Astrocyte (in vitro differentiated cells and primary cell): ENCODE results near the gene SH2D4B. TPM values are rescaled to one million over a fixed set of nuclear protein-coding genes. Genes with fewer than 3 reads are reported as not detected.

ENCODE experiments used
- DNase-seq: peaks from one replicate; pipeline ENCODE4 v3.0.0-alpha.2; 2010; ENCODE audit warnings: low read depth
- FAIRE-seq: peaks from 2 replicates; lab custom pipeline; 2011; peaks lifted over from hg19 to GRCh38; lab: Jason Lieb, UNC
- H2AFZ ChIP-seq: 2 replicates; pipeline ENCODE4 v1.6.0; 2012; ENCODE audit warnings: low read depth, low read length, inconsistent platforms
- H3K27ac ChIP-seq: 2 replicates; pipeline ENCODE4 v1.5.1; 2011; ENCODE audit warnings: low read depth, low read length, inconsistent platforms
- H3K27me3 ChIP-seq: 2 replicates; pipeline ENCODE4 v1.6.0; 2011; ENCODE audit warnings: low read length, inconsistent platforms; ENCODE audit not compliant: insufficient read depth
- H3K36me3 ChIP-seq: 2 replicates; pipeline ENCODE4 v1.5.1; 2011; ENCODE audit warnings: low read length, inconsistent platforms; ENCODE audit not compliant: insufficient read depth
- H3K4me1 ChIP-seq: 2 replicates; pipeline ENCODE4 v1.5.1; 2011; ENCODE audit warnings: low read length, inconsistent platforms; ENCODE audit not compliant: insufficient read depth
- H3K4me2 ChIP-seq: 2 replicates; pipeline ENCODE4 v1.6.0; 2012; ENCODE audit warnings: low read length, inconsistent platforms
- H3K4me3 ChIP-seq: 2 replicates; pipeline ENCODE4 v1.5.1; 2011; ENCODE audit warnings: low read depth, mild to moderate bottlenecking, low read length, inconsistent platforms; ENCODE audit not compliant: insufficient read depth
- H3K79me2 ChIP-seq: 2 replicates; pipeline ENCODE4 v1.6.0; 2012; ENCODE audit warnings: mild to moderate bottlenecking, low read length, inconsistent platforms; ENCODE audit not compliant: insufficient read depth
- H3K9ac ChIP-seq: 2 replicates; pipeline ENCODE4 v1.6.0; 2012; ENCODE audit warnings: mild to moderate bottlenecking, low read length, inconsistent platforms
- H3K9me3 ChIP-seq: 2 replicates; pipeline ENCODE4 v1.5.1; 2012; ENCODE audit warnings: low read depth, mild to moderate bottlenecking, low read length, inconsistent platforms; ENCODE audit not compliant: insufficient read depth
- H4K20me1 ChIP-seq: 2 replicates; pipeline ENCODE4 v1.6.0; 2012; ENCODE audit warnings: low read length, inconsistent platforms; ENCODE audit not compliant: insufficient read depth
- H3K27ac Mint-ChIP-seq: one replicate; pipeline ENCODE4 v1.8.0; 2021; ENCODE audit warnings: mild to moderate bottlenecking, mixed read lengths; ENCODE audit not compliant: unreplicated experiment
- H3K27me3 Mint-ChIP-seq: one replicate; pipeline ENCODE4 v1.8.0; 2021; ENCODE audit warnings: low read depth, mixed read lengths; ENCODE audit not compliant: unreplicated experiment
- H3K36me3 Mint-ChIP-seq: one replicate; pipeline ENCODE4 v1.8.0; 2021; ENCODE audit warnings: low read depth, mixed read lengths; ENCODE audit not compliant: unreplicated experiment
- H3K4me1 Mint-ChIP-seq: one replicate; pipeline ENCODE4 v1.8.0; 2021; ENCODE audit warnings: low read depth, mixed read lengths; ENCODE audit not compliant: unreplicated experiment
- H3K4me3 Mint-ChIP-seq: one replicate; pipeline ENCODE4 v1.8.0; 2021; ENCODE audit warnings: mild to moderate bottlenecking, moderate library complexity, mixed read lengths; ENCODE audit not compliant: unreplicated experiment
- H3K9me3 Mint-ChIP-seq: one replicate; pipeline ENCODE4 v1.8.0; 2021; ENCODE audit warnings: mild to moderate bottlenecking, mixed read lengths; ENCODE audit not compliant: unreplicated experiment
- EZH2 ChIP-seq: IDR thresholded peaks from 2 replicates; pipeline ENCODE4 v1.6.1; 2012; ENCODE audit warnings: mild to moderate bottlenecking, low read length, inconsistent platforms; ENCODE audit not compliant: insufficient read depth
- total RNA-seq: library from RNA; stranded (reverse); gene quantifications from 2 replicates; pipeline ENCODE4 v1.2.1, GENCODE V29; 2021
- TF ChIP-seq, protein P1 (sequence below): IDR thresholded peaks from 2 replicates; pipeline ENCODE4 v1.5.1; 2011; ENCODE audit warnings: low read depth, mild to moderate bottlenecking, inconsistent platforms, low read length, moderate library complexity; ENCODE audit not compliant: insufficient read depth

Gene SH2D4B
- total RNA-seq, 1 donor from 2014 or later = 0.07 TPM

- no peaks in the 10 kb centered on the region for H3K4me1 Mint-ChIP-seq
- H3K27me3 Mint-ChIP-seq = peaks cover 18% of the 10 kb centered on the region
- DNase-seq = no peak
- H3K4me2 ChIP-seq = no peak overlapping the region
- no peak overlapping the region for H3K9ac ChIP-seq
- no peak overlapping the region for H3K27ac ChIP-seq
- FAIRE-seq = no peak
- H3K4me3 Mint-ChIP-seq = no peak overlapping the region
- H3K4me3 ChIP-seq = no peak overlapping the region
- TF ChIP-seq, protein P1, sequence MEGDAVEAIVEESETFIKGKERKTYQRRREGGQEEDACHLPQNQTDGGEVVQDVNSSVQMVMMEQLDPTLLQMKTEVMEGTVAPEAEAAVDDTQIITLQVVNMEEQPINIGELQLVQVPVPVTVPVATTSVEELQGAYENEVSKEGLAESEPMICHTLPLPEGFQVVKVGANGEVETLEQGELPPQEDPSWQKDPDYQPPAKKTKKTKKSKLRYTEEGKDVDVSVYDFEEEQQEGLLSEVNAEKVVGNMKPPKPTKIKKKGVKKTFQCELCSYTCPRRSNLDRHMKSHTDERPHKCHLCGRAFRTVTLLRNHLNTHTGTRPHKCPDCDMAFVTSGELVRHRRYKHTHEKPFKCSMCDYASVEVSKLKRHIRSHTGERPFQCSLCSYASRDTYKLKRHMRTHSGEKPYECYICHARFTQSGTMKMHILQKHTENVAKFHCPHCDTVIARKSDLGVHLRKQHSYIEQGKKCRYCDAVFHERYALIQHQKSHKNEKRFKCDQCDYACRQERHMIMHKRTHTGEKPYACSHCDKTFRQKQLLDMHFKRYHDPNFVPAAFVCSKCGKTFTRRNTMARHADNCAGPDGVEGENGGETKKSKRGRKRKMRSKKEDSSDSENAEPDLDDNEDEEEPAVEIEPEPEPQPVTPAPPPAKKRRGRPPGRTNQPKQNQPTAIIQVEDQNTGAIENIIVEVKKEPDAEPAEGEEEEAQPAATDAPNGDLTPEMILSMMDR = no peak
- TF ChIP-seq EZH2 = no peak
- H4K20me1 ChIP-seq = no peaks in the 10 kb centered on the region
- no peaks in the 10 kb centered on the region for H3K36me3 Mint-ChIP-seq
- H3K27me3 ChIP-seq = no peaks in the 10 kb centered on the region
- H3K79me2 ChIP-seq = no peaks in the 10 kb centered on the region
- H3K4me1 ChIP-seq = no peaks in the 10 kb centered on the region
- H2AFZ ChIP-seq = no peak overlapping the region
- H3K9me3 ChIP-seq = no peaks in the 10 kb centered on the region
- no peaks in the 10 kb centered on the region for H3K9me3 Mint-ChIP-seq
- no peak overlapping the region for H3K27ac Mint-ChIP-seq
- H3K36me3 ChIP-seq = no peaks in the 10 kb centered on the region
Observed at GRCh38 chr10:80670774-80671173, 133.1 kb downstream of the SH2D4B start.

GRCh38 chr10:80671847-80672246 lies 134.1 kb downstream of the SH2D4B start:
- no peak for DNase-seq
- Histone ChIP-seq H4K20me1 (no peaks in the 10 kb centered on the region), H3K79me2 (no peaks in the 10 kb centered on the region), H3K27me3 (no peaks in the 10 kb centered on the region), H3K4me3 (no peak overlapping the region), H3K36me3 (no peaks in the 10 kb centered on the region), H3K9me3 (no peaks in the 10 kb centered on the region), H3K4me2 (no peak overlapping the region), H3K27ac (no peak overlapping the region), H3K9ac (no peak overlapping the region), H2AFZ (no peak overlapping the region), H3K4me1 (no peaks in the 10 kb centered on the region)
- Mint-ChIP-seq H3K9me3 (no peaks in the 10 kb centered on the region), H3K4me1 (no peaks in the 10 kb centered on the region), H3K27ac (no peak overlapping the region), H3K27me3 (peaks cover 18% of the 10 kb centered on the region), H3K36me3 (no peaks in the 10 kb centered on the region), H3K4me3 (no peak overlapping the region)
- no peak for FAIRE-seq
- TF ChIP-seq, protein P1 = no peak

DNA sequence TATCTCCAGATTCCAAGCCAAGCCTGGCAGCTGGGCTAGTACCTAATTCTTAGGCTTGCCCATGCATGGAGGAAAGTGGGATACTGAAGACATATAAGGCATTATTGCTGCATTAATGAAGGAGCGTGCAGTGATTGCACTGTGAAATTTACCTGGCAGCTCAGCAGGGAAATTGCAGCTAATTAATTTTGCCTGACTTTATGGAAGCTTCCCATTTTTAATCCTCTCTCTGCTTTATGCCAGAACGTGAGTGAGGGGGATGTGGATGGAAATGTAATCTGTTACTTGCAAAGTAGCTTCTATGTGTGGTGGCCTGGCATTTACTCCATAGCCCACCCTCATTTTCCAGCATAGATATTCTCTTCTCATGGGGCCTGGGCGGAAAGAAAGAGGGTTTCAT lies 134.9 kb downstream of the SH2D4B start:
- DNase-seq (no peak), FAIRE-seq (no peak)
- Histone ChIP-seq H3K4me1 (no peaks in the 10 kb centered on the region), H3K27me3 (no peaks in the 10 kb centered on the region), H3K4me3 (no peak overlapping the region), H3K9me3 (no peaks in the 10 kb centered on the region), H3K4me2 (no peak overlapping the region), H2AFZ (no peak overlapping the region), H3K9ac (no peak overlapping the region), H3K79me2 (no peaks in the 10 kb centered on the region), H4K20me1 (no peaks in the 10 kb centered on the region), H3K27ac (no peak overlapping the region), H3K36me3 (no peaks in the 10 kb centered on the region)
- no peaks in the 10 kb centered on the region for H3K36me3 Mint-ChIP-seq
- H3K4me3 Mint-ChIP-seq = no peak overlapping the region
- no peak for TF ChIP-seq EZH2
- TF ChIP-seq, protein P1 = no peak
- H3K4me1 Mint-ChIP-seq = no peaks in the 10 kb centered on the region
- H3K9me3 Mint-ChIP-seq = no peaks in the 10 kb centered on the region
- H3K27ac Mint-ChIP-seq = no peak overlapping the region
- H3K27me3 Mint-ChIP-seq = peaks cover 15% of the 10 kb centered on the region
